Measurements from ENCODE around the gene UBE2O.

The UBE2O gene

DNA sequence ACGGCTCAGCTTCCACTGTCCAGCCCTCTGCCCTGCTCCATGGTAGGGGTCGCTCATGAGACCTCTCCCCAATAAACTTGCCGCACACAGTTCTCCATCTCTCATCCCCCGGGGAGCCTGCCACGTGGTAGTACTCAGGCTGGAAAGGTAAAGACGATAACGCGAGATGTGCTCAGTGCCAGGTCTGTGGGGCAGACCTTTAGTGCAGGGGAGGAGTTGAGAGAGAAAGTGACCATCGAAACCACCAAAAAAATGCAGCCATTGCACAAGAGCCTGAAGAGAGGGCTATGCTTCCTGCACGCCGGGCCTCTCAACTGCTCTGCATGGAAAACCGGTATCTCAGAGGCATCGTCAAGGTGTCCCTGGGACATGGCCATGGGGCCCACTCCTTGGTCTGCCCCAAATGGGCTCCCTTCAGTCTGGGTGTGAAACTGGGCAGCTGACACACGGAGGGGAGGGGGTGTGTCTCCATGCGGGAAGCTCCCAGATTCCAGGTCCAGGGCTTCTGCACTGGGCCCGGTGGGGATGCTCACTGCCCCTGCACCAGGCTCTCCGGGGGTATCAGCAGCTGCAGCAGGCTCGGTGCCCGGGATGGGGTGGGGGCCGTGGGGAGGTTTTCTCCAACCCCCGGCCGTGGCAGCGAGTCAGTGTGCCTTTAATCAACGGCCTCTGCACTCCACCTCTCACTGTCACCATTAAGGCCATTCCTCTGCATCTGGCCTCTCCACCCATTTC is 9.8 kb upstream of the UBE2O start:
- DNase-seq, result no peak

DNA sequence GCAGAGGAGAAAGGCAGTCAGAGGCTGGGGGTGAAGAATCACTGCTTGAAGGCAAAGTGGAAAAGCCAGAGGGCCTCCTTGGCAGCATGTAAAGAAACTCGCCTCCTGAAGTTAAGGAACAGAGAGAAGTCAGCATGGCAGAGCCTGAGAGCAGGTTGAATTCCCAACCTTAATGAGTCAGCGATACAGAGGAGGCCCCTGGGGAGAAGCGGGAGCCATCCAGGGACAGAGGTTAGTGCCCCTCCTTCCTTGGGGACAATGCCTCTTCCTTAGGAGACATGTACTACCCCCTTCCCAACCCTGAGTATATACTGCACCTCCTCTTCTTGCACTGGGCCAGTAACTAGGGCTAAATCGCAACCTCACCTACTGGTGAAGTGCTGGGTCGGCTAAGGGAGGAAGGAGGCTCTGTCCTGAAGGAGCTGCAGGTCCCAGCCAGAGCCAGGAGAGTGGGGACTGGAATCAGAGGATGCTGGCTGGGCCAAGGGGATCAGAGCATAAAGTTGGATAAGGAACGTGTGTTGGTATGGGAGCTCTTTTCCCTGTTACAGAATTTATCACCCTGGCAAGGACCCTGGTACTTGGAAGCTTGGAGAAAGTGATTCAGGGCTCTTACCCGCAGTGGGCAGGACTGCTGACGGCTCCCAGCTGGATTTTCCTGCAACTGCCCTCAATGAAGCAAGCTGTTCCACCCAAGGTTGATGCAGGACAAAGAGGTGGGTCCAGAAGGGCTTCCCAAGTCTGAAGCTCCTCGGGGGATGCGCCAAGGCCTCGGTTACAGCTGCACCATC is 9.0 kb upstream of the UBE2O start:
- no peak for DNase-seq

DNA sequence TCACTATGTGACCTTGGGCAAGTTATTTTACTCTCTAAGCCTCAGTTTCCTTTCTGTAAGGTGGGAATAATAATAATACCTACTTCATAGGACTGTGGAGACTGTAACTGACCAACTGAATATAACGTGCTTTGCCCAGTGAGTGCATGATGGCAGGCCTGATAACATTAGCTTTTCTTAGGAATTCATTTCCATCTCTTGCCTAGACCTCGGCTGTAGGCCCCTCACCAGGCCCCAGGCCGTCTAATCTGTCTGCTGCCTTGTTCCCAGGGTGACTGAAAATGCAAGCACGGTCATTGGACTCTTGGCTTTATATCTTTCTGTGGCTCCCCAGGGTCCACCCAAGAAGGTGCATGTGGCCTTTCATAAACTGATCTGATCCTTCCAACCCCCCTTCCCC is 6.7 kb upstream of the UBE2O start:
- no peak for DNase-seq

DNA sequence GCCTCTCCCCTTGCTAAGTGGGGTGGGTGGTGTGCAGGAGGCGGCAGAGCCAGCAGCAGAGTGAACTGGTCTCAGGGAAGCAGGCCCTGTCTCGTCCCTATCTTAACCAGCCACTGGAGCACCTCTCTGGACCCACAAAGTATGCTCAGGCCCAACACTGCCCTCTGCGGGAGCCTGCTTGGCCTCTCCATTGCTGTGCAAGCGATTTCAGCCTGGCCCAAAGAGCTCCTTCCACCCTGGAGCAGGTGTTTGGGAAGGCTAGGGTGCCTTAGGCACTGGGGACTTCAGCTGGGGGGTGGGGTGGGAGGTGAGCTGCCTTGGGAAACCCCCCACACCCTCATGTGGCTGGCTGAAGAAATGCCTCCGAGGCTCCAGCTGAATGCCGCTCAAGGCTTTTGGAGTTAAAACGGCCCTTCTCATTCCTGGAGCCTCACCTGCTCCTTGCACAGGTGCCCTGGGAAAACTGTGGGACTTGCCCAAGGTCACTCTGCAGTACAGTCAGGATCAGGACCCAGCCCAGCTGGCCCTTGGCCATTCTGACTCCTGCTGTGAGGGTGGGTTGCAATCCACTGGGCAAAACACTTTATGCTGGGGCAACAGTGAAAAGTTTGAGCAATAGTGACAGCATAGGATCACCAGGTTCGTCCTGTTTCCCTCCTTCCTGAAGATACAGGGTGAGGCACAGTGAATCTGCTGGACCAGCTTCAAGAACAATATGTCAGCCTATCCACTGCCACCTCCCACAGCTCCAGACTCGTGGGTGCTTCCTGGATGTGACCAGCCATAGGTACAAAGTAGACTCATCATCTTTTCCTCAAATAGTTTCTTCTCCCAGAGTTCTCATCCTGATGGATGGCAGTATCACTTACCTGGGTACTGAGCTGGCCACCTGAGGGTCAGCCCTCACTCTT is 5.9 kb upstream of the UBE2O start:
- DNase-seq, result peak in 1 of 2 experiments; percentile 31

DNA sequence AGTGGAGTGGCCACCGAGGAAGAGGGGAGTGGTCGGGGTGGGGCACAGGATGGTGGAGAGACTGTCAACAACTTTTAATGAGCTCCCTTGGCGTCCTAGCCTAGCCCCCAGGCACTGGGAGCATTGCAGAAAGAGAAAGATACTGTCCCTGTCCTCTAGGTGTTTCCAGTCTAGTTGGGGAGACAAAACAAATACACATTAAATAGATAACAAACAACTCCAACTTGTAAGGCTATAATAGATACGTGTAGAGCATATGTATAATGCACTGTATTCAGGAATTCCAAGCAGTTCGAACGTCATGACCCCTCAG is 435 bp upstream of the UBE2O start:
- DNase-seq, result no peak

DNA sequence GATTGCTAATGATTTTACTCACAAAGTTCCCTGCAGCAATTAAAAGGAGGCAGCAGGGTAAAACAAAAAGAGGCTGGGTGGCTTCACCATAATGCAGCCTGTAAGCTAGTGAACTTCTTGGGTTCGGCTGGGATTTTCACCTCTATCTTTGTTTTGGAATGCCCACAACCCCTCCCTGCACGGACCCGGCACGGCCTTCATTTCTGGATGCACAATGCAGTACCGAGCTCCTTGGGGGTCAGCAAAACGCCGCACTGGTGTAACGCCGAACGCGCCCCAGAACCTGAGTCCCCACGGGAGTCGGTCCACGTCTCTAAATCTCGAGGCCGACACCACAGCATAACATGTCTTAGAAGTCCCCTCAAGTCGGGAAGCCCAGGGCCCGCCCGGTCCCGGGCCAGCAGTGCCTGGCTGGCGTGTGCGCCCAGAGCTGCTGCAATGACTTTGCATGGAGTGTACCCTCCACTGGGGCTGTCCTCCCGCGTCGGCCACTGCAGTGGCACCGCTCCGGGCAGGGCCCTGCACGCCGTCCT is 759 bp downstream of the UBE2O start:
- no peak for DNase-seq

DNA sequence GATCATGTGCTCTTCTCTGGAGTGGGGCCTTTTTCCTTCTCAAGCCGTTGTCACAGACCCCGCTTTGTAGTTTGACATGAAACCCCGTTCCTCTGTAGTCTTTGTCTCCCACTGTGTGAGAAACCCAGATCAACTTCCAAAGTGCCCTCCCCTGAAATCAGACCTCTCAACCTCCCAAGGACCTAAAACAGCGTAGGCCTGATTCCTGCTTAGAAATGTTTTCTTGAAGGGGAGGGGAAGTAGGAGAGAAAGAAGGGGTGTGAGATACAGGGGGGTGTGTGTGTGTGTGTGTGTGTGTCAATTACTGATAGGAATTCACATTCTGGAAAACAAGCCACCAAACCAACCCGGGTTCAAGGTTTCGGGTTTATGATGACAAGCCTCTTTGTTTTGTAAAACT is 1.4 kb downstream of the UBE2O start:
- DNase-seq, result no peak

DNA sequence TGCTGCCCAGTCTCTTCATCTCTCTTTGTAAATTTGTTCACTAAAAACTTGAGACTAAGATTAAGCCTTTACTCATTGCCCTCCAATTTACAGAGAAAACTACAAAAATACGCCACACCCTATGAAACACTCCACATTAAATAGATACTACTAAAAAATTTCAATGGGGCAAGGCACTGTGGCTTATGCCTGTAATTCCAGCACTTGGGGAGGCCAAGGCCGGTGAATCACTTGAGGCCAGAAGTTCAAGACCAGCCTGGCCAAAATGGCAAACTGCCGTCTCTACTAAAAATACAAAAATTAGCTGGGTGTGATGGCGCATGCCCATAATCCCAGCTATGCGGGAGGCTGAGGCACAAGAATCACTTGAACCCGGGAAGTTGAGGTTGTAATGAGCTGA is 3.8 kb downstream of the UBE2O start:
- no peak for DNase-seq

DNA sequence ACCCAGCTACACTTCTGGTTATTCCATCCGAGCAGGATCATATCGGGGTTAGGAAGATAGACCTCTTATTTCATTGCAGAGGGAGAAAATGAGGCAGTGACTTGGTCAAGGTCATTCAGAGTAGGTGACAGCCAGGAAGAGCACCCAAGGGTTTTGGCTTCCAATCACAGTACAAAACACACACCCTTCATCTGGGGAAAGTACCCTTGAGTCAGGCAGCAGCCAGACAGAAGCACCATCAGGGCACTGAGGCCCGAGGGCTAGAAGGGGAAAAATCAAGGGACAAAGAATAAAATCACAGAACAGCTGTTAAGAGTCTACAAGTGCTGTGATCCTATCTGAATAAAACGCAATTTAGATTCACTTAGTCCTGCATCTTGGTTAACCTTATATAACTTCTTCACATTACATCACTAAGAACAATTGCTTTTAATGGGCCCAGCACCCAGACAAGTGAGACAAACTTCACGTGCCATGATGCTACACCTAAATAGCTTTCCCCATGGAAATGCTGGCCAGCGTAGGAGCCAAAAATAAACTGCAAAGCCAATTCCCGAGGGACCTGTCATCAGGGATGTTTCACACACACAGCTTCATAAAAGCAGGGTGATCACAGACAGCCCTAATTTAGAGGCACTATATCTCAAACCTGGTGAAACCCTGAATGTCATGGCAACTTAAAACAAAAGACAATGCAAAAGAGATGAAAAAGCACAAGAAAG is 4.9 kb downstream of the UBE2O start:
- no peak for DNase-seq

DNA sequence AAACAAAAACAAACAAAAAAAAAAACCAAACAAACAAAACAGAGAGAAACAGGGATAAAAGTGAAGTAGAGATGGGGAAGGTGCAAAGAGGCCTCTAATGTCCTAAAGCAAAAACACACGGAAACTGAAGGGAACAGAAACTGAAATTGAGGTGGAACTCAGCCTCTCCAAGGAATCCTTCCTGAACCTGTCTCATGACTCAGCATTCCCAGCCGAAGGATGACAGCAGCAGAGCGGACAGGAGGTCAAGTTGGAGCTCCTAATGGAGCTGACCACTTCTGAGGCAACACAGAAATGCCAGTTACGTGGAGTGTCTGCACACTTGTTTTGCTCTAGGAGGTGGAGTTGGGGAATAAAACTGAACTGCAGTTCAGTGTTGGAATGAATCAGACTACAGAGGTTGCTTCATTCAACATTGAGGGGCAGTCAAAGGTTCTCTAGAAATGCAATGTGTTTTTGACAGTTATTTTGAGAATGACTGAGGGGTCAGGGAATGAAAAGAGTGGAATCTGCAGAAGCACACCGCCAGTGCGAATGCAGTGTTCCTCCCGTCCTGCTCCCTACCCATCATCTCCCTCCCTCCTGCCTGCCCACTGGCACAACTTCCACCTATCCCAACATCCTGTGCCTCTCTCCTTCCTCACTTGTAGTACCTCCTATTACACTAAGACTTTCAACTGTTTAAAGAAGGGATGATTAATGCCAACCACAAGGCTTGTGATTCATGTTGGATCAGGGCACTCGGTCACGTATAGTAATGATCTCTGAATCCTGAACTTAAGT is 6.3 kb downstream of the UBE2O start:
- DNase-seq, result peak; percentile 65 to 88

DNA sequence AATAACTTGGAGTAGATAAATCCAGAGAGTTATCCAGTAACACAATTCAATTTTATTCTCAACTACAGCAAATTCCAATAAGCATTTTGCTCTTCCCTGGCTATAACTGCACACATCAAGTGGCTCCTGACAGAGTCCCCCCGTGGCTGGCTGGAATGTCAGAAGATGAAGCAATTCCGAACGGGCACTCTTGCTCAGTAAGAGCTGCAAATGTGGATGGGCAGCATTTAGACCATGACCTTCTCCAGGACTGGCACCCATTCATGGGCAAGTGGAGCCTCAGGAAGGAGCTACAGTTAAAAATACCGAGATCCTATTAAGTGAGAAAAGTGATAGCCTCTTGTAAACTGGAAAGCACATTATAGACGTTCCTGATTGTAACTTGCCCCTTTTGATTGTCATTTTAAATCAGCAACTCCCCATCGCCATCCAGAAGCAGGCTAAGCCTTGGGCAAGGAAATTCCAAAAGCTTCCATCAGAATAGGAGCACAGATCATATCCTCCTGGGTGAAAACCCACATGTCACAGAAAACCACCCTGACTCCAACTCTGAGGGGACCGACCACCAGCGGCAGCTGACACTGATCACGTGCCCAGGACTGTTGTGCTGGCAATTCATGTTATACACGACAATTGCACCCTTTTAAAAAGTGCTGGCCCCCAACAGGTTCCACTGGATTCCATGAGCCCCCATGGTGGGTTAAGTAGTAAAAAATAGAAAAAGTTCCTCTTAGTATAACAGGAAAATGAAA is 7.1 kb downstream of the UBE2O start:
- DNase-seq, result no peak

DNA sequence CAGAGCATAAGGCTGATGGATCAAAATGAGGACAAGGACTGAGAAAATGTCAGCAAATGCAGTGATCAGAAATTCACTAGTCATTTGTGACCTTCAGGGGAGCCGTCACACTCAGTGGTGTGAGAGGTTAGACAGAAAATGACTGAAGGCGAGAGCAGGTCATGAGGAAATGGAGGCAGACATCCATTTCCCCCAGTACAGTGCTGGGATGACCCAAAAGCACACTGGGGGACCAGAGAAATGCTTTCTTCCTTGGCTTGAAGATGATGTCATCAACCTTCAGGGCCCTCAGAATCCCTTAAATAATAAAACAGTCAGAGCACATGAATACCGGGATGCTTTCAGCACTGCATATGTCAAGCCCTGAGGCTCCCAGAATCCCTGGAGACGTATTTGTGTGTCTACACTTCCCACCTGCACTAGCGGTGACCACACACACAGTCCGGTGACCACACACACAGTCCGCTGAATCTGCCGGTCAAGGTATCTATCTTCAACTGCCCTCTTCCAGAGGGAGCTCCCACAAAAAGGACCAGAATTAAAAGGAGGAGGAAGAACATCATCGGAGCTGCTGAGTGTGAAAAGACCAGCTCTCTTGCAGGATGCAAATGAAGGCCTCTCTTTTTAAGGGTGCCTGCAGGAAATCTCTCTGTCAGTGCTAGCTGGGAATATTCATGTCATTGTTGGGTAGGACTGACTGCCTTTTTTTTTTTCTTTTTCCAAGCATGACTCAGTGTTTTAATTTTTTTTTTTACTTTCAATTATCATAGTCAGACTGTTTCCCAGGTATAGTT is 8.2 kb downstream of the UBE2O start:
- no peak for DNase-seq

DNA sequence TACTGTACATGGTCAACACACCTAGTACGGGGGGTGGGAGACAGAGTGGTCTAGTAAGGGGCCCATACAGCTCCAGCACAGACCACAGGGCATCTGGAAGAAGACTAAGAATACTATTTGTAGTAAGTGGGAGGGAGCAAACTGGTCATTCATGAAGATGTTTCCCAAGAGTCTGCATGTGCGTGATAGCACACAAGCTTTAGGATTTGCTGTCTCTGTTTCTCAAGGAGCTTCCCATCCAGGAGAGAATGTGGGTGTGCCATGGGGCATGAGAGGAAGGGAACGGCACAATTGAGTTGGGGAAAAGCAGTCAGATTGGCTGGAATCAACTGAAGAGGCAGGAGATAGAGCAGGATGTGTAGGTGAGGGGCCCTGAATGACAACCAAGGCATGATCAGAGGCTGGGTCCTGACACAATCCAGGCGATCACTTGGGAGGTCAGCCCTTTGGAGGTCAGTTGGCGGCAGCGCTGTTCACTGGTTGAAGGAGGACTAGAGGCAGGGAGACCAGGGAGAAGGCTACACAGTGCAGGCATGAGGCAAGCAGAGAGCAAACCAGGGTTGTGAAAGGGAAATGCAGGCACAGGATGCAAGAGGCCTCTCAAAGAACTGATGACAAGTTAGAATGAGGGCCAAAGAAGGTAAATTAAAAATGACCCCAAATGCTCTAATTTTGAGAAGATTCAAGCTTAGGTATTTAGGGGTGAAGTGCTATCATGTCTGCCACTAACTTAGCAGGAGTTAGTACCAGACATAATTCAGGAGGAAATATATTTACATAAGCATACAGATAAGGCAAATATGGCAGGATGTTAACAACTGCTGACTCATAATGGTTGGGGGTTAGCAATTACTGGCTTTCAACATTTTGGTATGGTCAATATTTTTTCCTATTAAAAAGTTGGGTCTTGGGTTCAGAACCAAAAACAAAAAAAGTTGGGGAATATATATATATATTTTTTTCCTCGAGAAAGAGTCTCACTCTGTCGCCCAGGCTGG is 10.3 kb downstream of the UBE2O start:
- DNase-seq, result no peak

DNA sequence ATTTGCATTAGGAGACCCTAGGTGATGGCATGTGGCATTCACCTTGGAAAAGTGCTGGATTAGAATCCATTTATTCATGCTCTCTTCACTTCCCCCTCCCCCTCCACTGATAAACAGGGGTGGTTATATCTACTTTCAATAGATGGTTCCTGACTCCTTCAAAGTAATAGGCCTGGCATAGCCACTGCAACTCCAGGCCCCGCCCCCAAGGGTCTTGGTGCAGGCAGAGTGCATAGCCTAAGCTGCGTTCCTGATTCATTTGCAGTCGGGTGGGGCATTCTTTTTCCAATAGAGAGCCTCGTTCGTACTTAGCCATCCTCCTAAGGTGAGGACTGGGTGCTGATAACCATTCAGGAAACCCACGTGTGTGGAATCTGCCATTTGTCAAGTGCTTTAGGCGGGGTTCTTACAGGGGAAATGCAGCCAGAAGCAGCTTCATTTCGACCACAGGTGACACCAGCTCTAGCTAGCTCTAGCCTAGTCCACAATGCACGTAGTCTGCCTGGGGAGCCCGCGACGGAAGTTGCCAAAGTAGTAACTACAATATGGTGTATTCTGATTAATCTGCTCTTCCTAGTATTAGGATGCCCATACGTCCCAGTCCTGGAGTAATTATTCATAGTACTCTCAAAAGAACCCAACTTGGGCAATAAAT is 11.1 kb downstream of the UBE2O start:
- no peak for DNase-seq

DNA sequence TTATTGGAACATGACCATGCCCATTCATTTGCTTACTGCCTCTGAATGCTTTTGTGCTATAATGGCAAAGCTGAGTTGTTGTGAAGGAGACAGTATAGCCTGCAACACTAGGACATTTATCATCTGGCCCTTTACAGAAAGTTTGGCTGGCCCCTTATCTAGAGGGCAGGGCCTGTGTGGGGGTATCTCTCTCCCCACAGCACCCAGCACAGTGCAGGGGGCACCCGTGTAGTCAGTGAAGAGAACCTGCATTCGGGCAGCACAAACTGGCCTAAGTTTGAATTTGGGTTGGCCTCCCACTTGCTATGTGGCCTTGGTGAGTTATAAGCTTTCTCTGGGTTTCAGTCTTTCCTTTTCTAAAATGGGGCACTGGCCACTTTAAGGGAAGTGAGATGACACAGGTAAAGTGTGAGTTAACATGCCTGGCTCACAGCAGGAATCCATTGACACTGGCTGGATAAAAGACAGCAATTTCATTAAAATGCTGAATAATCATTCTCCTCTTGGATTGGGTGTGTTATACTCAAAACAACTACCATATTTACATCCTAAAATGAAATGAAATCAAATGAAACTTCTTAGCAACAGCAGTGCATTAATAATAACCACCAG is 12.1 kb downstream of the UBE2O start:
- DNase-seq, result no peak

DNA sequence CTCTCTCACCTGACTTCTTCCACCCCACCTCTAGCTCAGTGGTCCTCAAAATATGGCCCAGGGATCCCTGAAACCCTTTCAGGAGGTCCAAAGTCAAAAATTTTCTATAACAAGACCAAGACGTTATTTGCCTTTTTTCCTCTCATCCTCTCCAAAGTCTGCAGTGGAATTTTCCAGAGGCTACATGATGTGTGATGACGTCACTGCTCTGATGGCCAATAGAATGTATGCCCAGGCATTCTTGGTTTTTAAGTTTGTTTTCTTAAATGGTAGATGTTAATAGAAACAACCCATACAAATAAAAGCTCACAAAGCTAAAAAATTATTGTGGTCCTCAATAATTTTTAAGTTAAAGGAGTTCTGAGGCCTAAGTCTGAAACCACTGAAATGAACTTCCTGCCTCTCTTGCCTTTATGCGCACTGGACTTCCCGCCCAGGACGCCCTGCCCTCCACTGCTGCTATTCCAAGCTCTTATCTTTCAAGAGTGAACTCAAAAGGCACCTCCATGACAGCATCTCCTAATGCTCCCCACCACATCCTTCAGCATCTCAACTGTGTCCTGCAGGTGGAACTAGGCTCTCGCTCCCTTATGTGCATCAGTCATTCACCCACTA is 13.5 kb downstream of the UBE2O start:
- no peak for DNase-seq

DNA sequence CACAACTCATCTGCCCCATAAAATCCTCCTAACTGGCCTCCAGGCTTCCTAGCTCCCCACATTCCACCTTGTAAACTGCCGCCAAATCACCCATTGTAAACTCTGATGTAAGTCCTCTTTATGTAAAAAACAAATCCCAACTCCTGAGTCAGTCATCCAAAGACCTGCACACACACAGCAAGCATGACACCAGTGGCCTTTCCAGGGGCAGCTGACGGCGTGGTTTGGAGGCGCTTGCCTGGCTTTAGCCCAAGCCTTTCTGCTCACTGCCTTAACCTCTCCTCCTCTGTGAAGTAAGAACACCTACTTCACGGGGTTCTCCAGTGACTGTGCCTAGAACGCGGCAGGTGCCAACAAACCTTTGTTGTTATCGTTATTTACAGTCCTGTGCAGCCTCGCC is 14.0 kb downstream of the UBE2O start:
- no peak for DNase-seq
